Left ventricle myocardium inferior (tissue), 1 donor: Measurements from ENCODE around the gene NFYA. TPM values are rescaled to one million over a fixed set of nuclear protein-coding genes. Genes with fewer than 3 reads are reported as not detected.

Experiments used
- DNase-seq: peaks from one replicate; pipeline ENCODE4 v3.0.0-alpha.2; 2020
- H3K27ac ChIP-seq: fragments of 200-600 bp; replicated peaks from 2 replicates; pipeline ENCODE4 v1.8.0; 2021
- H3K27me3 ChIP-seq: fragments of 200-600 bp; 2 replicates; pipeline ENCODE4 v1.8.0; 2021; ENCODE audit warnings: low read depth
- H3K36me3 ChIP-seq: fragments of 200-600 bp; 2 replicates; pipeline ENCODE4 v1.8.0; 2021
- H3K4me1 ChIP-seq: fragments of 200-600 bp; 2 replicates; pipeline ENCODE4 v1.8.0; 2021
- H3K4me3 ChIP-seq: fragments of 200-600 bp; 2 replicates; pipeline ENCODE4 v1.8.0; 2021; ENCODE audit warnings: mild to moderate bottlenecking, moderate library complexity
- H3K9me3 ChIP-seq: fragments of 200-600 bp; replicated peaks from 2 replicates; pipeline ENCODE4 v1.8.0; 2021
- CTCF ChIP-seq: fragments of 200-600 bp; IDR thresholded peaks from 2 replicates; pipeline ENCODE4 v1.8.0; 2021; ENCODE audit warnings: antibody characterized with exemption, mild to moderate bottlenecking, borderline replicate concordance
- intact Hi-C: fragments of 100-400 bp; cut with micrococcal nuclease; formaldehyde crosslinking; loops from one replicate; pipeline ENCODE4 v1.11.0; 2022
- total RNA-seq: library from RNA; stranded (reverse); fragmentation: NEBNext Ultra II Directional; extraction: Animal tissue kit (Norgen Biotek cat#: 25700); gene quantifications from one replicate; pipeline ENCODE4 v1.2.1, GENCODE V29; 2021
- donor health status: DM: no; HTN: yes; CAD: no; lungs with severe emphysema.

NFYA gene
- total RNA-seq, 1 donor from 2014 or later, result 12.5 TPM

- Histone ChIP-seq H3K27me3 (no peaks in the 10 kb centered on the region), H3K36me3 (peaks cover 46% of the 10 kb centered on the region), H3K4me1 (peaks cover 31% of the 10 kb centered on the region), H3K9me3 (no peaks in the 10 kb centered on the region), H3K4me3 (no peak overlapping the region), H3K27ac (no peak overlapping the region)
- no peak for DNase-seq
- intact Hi-C loops, result no loop called here
- TF ChIP-seq CTCF, result no peak
These were observed 6.3 kb downstream of the NFYA start for GRCh38 chr6:41079080-41079479.

DNA sequence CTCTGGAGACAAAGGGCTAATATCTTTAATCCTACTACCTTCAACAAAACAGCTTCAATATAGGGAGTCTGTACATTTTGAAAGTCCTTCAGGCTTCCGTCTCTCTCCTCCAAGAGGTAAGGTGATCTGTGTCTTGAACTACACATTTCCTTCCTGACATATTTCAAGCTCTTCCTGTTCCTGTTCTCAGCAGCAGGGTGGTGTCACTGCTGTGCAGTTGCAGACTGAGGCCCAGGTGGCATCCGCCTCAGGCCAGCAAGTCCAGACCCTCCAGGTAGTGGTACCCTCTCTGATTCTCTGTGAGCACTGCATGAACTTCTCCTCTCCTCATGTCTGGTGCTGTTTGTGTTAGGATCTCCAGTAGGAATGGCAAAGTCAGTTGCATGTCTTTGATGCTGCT, 7.8 kb downstream of the NFYA start:
- H3K36me3 ChIP-seq, result peaks cover 61% of the 10 kb centered on the region
- no peak for TF ChIP-seq CTCF
- H3K27me3 ChIP-seq, result no peaks in the 10 kb centered on the region
- H3K27ac ChIP-seq, result no peak overlapping the region
- H3K4me1 ChIP-seq, result peaks cover 16% of the 10 kb centered on the region
- no peaks in the 10 kb centered on the region for H3K9me3 ChIP-seq
- intact Hi-C loops, result no loop called here
- DNase-seq, result no peak
- H3K4me3 ChIP-seq, result no peak overlapping the region

DNA sequence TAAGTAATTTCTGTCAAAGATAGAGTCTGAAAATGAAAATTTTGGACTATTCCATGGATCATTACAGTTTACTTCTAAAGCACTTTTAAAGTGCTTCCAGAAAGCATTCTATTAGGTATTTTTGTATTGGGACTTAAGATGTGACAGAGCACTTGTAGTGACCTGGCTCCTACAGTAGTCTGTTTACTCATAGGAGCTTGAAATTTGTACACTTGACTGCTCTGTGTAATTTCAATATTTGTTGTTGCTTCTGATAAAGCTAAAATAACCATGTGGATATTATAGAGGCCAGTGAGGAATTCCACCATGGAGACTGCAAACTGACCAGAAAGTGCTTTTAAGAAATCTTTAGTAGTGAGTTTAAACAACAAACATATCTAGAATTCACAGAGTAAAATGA, 10.3 kb downstream of the NFYA start:
- Histone ChIP-seq H3K4me1 (peaks cover 5% of the 10 kb centered on the region), H3K36me3 (peaks cover 84% of the 10 kb centered on the region), H3K4me3 (no peak overlapping the region), H3K9me3 (no peaks in the 10 kb centered on the region), H3K27ac (no peak overlapping the region), H3K27me3 (no peaks in the 10 kb centered on the region)
- DNase-seq, result no peak
- intact Hi-C loops, result no loop called here
- TF ChIP-seq CTCF, result no peak

DNA sequence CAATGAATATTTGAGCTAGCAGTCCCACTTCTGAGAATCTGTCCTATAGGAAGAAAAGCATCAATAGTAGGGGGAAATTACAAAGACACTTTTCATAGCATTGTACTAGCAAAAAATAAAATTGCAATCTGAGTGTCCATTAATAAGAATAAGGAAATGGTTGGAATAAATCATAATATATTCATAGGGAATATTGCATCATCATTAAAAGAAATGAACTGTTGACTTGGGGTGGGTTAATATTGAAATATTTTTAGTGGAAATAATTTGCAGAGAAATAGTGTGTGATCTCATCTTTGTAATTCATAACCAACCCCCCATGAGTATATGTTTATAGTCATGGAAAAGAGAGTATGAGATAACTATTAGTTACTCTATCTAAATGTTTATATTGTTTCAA, 12.4 kb downstream of the NFYA start:
- Histone ChIP-seq H3K4me1 (peaks cover 5% of the 10 kb centered on the region), H3K27ac (no peak overlapping the region), H3K9me3 (no peaks in the 10 kb centered on the region), H3K27me3 (no peaks in the 10 kb centered on the region), H3K36me3 (peaks cover 84% of the 10 kb centered on the region), H3K4me3 (no peak overlapping the region)
- intact Hi-C loops, result no loop called here
- no peak for TF ChIP-seq CTCF
- no peak for DNase-seq

DNA sequence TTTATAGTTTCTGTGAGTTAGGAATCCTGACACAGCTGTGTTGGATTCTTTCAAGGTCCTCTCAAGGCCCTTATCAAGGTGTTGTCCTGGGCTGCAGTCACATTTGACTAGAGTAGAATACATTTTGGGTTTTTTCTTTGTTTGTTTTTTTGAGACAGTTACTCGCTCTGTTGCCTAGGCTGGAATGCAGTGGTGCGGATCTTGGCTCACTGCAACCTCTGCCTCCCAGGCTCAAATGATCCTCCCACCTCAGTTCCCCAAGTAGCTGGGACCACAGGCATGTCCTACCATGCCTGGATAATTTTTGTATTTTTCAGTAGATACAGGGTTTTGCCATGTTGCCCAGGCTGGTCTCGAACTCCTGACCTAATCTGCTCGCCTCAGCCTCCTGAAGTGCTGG, 15.7 kb downstream of the NFYA start:
- peaks cover 92% of the 10 kb centered on the region for H3K36me3 ChIP-seq
- H3K4me1 ChIP-seq, result peaks cover 13% of the 10 kb centered on the region
- no peaks in the 10 kb centered on the region for H3K9me3 ChIP-seq
- no peak overlapping the region for H3K27ac ChIP-seq
- no peak for DNase-seq
- H3K4me3 ChIP-seq, result no peak overlapping the region
- intact Hi-C loops, result no loop called here
- TF ChIP-seq CTCF, result no peak
- H3K27me3 ChIP-seq, result no peaks in the 10 kb centered on the region
